Measurements from ENCODE around the gene NFYC.
A peak's percentile ranks its signal among the peaks of the same experiment; 100 is the strongest.

Gene NFYC

DNA sequence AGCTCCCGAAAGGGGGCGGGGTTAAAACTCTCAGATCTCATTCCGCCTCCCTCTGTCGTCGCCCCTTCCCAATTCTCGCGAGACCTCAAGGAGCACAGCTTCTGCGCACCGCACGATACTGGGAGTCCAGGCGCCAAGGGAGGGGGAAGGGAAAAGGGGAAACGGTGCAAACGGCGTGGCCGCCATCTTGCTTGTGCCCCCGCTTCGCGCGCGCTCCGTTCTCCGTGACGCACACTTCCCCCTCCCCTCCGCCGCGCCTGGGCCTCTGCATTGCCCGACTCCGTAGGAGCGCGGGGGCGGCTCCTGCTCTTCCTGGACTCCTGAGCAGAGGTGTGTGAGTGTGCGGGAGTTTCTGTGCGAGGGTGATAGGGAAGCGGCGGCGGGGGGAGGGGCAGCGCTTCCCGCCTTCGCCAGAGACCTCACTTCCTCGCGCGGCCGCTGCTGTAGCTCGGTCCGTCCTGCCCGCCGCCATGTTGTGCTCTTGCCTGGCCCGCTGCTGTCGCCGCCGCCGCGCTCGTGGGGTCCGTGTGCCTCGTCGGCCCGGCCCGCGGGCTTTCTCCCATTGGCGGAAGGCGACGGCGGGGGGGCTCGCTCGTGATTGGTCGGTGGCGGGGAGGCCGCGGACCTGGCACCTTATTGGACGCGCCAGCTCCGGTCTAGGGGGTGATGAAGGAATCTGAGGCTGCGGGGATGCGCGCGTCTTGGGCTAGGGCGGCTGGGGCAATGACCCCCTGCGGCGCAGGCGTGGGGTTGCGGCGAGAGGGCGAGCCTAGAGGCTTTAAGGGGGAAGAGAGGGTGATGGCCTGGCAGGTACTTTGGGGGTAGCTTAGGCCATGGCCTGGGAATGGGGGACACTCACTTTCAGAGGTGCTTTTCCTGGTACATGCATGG, at the start of gene NFYC:
Gene NFYC, plus strand, starts transcription at position 167 of the 891 bp plus-strand sequence. CDS start 47,140 bp downstream, outside the sequence.
- peak; percentile 99 for DNase-seq

DNA sequence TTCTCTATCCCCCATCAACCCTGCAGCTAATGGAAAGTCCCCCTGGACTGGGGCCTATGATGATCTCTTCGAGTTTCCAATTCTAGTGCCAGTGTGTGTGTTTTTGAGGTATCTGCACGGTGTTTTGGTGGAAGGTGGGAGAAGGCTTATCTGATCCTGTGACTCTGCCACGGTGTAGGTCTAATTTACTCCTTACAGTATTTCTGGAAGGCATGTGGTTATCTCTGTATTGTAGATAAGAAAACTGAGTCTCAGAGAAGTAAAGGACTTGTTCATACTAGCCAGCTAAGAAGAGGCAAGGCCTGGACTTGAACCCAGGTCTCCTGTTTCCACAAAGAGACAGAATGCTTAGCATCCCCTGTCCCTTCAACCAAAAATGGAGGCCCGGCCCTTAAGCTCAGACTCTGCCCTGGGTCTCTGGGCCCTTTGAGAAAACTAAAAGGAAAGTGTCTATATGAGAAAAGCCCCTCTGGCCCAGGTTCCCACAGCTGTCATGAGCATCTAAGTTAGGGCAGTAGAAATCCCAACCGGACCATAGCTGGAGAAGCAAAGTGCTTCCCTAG, 46.3 kb upstream of the NFYC start:
- DNase-seq: no peak

DNA sequence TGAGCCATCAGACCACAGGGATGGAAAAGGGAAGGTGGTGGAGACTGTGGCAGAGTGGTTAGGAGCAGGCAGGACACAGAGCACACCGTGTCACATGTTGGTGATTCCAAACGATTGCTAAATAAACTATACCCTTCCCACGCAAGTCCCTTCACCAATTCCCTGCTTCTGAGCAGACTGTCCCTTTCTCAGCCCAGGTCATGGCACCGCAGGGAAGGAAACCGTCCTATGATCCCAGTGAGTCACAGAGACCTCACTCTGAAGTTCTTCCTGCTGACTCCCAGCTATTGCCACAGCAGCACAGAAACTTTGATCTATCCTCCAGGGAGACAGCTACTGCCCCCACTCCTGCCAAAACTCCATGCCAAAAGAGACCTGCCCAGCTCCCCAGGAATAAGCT, 45.2 kb upstream of the NFYC start:
- no peak for DNase-seq

DNA sequence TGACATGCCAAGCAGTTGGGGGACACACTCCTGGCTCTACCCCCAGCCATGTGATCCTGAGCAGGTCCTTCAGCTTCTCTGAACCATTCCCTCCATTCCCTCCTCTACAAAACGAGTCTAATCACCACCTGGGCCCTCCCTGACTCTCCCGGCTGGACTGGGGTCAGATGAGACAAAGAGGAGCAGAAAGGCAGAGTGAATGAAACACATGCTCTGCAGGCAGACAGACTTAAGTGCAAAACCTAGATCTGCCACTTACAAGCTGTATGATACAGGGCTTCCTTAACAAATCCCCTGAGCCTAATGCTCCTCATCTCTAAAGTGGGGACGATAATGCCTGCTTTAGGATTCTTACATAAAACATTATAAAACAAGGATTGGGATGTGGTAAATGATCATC, 43.3 kb upstream of the NFYC start:
- DNase-seq: no peak

GRCh38 chr1:40648928-40649591, 42.4 kb upstream of the NFYC start:
- DNase-seq: no peak

DNA sequence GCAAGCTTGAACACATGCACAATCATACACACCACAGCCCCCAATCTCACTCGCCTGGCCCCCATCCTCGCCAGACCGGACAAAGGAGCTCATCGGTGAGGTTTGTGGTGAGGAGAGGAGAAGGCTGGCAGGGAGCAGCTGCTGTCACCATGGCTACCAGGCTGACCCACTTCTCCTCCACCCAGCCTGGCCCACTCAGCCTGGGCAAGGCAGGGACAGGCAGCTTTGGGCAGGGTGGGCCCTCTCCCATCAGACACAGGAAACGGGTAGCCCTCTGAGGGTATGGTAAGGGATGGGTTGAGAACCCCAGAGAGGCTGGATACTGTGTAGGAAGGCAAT, 41.9 kb upstream of the NFYC start:
- DNase-seq: no peak

DNA sequence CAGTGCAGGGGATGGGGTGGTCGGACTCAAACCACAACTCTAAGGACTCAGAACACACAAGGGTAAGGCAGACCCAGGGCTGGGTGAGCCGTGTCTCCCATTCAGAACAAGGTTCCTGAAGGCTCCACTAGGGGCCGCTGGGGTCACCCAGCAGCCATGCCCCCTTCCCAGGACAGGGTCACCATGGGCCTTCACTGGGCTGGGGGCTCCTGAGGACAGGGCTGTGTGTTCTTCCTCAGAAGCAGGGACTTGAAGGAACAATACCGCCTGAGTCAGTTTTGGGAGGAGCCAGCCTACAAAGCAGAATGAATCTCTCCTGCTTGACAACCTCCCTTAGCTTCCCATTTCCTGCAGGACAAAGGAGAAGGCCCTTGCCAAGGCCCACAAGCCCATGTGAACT, 41.4 kb upstream of the NFYC start:
- no peak for DNase-seq

- no peak for DNase-seq
Observed at GRCh38 chr1:40651138-40651857, 40.2 kb upstream of the NFYC start.

DNA sequence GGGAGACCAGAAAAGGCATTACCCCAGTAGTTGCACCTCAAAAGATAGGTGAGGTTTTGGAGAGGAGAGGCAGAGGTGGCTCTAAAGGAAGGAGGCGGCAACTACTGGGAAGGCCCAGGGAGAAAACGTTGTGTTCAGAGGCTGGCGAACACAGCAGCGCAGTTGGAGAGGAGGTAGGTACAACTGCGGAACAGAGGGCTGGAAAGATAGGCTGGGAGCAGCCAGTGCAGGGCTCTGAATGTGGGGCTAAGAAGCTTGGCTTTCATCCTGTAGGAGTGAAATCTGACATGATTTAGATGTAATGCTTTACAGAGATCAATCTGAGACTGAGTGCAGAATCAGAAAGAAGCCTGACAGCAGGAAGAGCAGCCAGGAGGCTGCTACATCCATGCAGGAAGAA, 39.0 kb upstream of the NFYC start:
- DNase-seq: no peak

DNA sequence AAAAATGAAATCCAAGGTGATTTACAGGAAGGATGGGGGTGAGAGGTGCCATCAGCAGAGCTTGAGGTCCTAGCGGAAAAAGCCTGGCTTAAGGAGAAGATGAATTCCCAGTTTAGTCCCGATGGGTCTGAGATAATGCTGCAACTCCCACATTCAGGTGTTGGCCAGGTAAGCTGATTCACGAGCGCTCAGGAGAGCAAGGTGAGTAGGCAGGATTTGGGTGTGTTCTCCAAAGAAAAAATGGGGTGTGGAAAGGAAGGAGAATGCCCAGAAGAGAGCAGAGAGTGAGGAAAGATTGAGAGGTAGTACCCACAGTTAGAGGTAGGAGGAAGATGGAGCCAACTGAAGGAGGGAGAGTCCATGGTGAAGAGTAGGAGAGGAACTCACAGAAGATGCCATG, 38.5 kb upstream of the NFYC start:
- DNase-seq: no peak

GRCh38 chr1:40653851-40654537, 37.5 kb upstream of the NFYC start:
- no peak for DNase-seq

DNA sequence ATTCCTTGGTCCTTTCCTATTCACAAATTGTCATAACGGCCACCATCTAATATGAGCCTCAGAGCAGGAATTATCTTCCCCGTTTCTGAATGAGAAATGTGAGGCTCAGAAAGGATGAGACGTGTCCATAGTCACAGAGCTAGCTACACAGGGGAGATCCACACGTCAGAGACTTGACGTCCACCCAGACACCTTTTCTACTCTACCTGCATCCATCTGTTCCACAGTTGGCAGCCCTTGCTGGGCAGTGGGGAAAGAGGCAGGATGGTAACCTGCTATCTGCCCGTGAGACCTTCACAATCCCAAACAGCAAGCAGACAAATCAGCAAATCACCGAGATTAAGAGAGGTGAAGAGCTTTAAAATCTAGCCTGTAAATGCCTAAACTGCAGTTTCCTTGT, 34.5 kb upstream of the NFYC start:
- DNase-seq: no peak

DNA sequence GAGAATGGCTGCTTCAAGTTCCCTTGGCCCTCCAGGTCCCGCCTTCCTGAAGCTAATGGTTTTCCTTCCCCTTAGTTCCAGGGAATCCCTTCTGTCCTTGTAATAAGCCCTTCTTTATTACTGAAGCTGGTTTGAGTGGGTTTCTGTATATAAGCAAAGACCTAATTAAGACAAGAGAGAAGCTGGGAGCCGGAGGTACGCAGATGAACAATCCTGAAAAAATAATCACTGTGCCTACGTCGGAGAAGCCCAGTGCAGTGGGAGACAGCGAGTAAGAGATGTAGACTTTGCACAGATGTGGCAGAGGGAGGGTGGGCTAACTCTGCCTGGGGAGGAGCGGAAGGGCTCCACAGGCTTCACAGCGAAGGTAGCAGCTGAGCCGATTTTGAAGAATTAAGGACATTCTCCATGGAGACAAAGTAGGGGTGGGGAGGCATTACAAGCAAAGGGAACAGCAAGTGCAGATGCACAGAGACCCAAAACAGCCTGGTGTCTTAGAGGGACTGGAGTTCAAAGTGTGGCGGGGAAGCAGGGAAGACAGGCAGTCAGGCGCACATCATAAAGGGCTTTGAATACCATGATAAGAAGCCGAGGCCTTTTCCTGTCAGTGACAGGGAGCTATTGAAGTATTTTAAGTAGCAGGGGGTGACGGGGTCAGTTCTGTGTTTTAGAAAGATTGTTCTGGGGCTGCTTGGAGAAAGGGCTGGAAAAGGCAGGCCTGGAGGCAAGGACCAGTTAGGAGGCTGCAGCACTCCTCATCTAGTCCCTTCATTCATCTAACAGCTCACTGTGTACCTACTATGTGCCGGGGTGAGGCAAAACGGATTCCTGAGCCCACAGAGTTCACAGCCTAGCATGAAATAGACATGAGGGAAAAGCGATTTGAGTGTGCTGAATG, 32.5 kb upstream of the NFYC start:
- no peak for DNase-seq

DNA sequence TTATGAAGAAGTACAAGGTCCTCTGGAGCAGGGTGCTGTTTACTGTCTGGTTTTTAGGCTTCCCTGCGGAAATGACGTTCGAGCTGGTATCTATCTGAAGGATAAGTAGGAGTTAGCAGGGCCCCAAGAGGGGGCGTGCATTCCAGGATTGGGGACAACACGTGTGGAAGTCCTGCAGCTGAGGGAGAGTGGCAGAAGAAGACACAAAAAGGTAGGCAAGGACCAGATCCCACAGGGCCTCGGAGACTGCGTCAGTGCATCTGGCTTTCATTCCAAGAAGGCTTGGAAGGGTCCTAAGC, 31.9 kb upstream of the NFYC start:
- no peak for DNase-seq

DNA sequence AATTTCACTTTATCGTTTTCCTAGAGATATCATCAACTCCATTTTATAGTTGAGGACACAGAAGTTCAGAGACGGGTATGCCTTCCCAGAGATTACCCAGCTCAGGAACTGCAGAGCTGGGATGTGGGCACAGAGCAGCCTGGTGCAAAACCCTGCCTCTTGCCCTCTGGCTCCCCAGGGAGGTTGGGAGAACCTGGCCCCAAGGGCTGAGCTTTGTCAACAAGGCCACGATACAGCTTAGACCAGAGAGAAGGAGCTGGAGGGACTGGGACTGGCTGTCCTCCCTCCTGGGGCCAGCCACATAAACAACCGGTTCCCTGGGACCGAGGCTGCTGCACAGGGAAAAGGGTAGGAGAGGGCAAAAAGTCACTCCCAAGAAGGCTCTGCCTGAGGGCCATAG, 29.8 kb upstream of the NFYC start:
- DNase-seq: no peak

GRCh38 chr1:40662151-40662550, 29.4 kb upstream of the NFYC start:
- DNase-seq: no peak

- DNase-seq: peak; percentile 39
Observed at GRCh38 chr1:40662864-40663263, 28.6 kb upstream of the NFYC start.

DNA sequence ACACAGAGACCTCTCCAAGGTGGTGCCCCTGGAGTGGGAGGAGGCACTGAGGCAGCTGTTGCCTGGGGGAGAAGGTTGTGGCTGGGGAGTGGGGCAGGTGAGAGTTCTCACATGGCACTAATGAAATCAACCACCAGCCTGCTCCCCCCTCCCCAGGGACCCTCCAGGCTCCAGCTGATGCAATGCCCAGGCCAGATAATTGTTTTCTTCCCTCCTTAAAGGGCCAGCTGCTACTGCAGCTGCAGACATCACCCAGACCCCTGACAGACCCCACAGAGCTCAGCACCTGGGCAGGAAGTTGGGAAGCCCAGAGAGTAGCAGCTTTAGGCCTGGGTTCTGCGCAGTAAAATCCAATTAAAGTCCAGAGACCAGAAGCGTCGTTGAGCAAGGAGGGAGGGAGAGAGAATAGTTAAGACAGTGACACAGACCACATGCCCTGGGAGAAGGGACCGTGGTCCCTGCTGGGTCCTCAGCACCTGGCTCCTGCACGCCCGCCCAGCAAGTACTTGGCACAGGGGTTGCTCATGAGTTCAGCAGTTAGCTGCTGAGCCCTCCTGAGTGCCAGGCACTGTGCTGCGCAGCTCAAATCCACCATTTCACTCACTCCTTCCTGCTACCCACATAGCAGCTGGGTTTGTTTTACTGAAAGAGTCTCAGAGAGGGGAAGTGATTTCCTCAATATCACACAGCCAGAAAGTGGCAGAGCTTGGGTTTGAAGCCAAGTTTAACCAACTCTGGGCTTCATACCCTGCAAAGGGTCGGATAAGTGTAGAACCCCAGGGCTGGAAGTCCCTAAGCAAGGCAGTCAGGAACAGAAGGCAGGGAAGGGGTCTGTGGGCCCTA, 28.0 kb upstream of the NFYC start:
- no peak for DNase-seq

GRCh38 chr1:40664167-40664537, 27.4 kb upstream of the NFYC start:
- no peak for DNase-seq

DNA sequence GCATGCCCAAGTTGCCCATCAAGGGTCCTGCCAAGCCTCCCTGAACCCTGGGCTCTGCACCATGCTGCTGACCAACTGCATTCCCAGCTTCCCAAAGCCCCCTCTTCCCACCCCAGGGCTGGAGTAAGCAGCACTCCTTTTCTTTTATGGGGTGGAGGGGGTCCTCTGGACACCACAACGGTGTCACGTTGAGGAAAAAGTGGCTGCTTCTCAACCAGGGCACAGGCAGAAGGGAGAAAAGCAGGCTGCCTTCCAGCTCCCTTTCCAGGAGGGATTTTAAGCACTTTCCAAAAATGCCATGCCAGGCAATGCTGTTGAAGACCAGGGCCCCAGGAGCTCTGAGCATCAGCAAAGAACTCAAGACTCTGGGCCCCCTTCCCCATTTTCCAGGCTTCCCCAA, 26.7 kb upstream of the NFYC start:
- no peak for DNase-seq
